HEK293 (cell line): ENCODE results near the gene CLEC16A.

Source experiments
- CTCF ChIA-PET: fragments of 350-600 bp; formaldehyde crosslinking; extraction: SDS; loops from one replicate; lab custom pipeline; 2021; ENCODE audit warnings: antibody characterized with exemption; lab: Yijun Ruan, JAX
- POLR2A ChIA-PET: fragments of 300-600 bp; formaldehyde crosslinking; extraction: SDS; loops from one replicate; lab custom pipeline; 2020; ENCODE audit warnings: antibody characterized with exemption, inconsistent platforms; lab: Yijun Ruan, JAX
- H3K27ac ChIP-seq: fragments of 200-500 bp; sonication (Bioruptor generic); 2 replicates; pipeline ENCODE4 v1.5.1; 2014; ENCODE audit warnings: low read depth, low read length, control low read depth, inconsistent platforms; ENCODE audit errors: extremely low read depth
- H3K36me3 ChIP-seq, 2 experiments: fragments of 200-500 bp in 1 of 2; sonication (Bioruptor generic) in 1 of 2; 1 replicate in 1 of 2; 2 replicates in 1 of 2; pipeline ENCODE4 v1.5.1; 2014 to 2017; ENCODE audit warnings: inconsistent platforms in 2 of 2, low read length in 2 of 2; ENCODE audit not compliant: control insufficient read depth in 2 of 2, insufficient read depth in 1 of 2
- H3K4me1 ChIP-seq: fragments of 200-500 bp; sonication (Bioruptor generic); 2 replicates; pipeline ENCODE4 v1.5.1; 2014; ENCODE audit warnings: mild to moderate bottlenecking, low read length, inconsistent platforms; ENCODE audit not compliant: control insufficient read depth, insufficient read depth
- H3K4me3 ChIP-seq: 2 replicates; pipeline ENCODE4 v1.5.1; 2011; ENCODE audit warnings: low read depth, mild to moderate bottlenecking, control low read depth, low read length, moderate library complexity
- H3K9me3 ChIP-seq: fragments of 200-500 bp; sonication (Bioruptor generic); 2 replicates; pipeline ENCODE4 v1.5.1; 2014; ENCODE audit warnings: low read depth, low read length, inconsistent platforms; ENCODE audit not compliant: control insufficient read depth, insufficient read depth
- BCL11B ChIP-seq: fragments of 450-650 bp; formaldehyde crosslinking; IDR thresholded peaks from 2 replicates; pipeline ENCODE4 v1.5.1; 2016; ENCODE audit warnings: low read depth, missing biosample characterization, missing genetic modification characterization
- EGR2 ChIP-seq: fragments of 450-650 bp; formaldehyde crosslinking; IDR thresholded peaks from 2 replicates; pipeline ENCODE4 v1.5.1; 2016; ENCODE audit warnings: low read depth, missing biosample characterization, missing genetic modification characterization
- GFI1B ChIP-seq: fragments of 450-650 bp; formaldehyde crosslinking; IDR thresholded peaks from 2 replicates; pipeline ENCODE4 v1.5.1; 2016; ENCODE audit warnings: missing biosample characterization, missing genetic modification characterization
- GLI2 ChIP-seq: fragments of 450-650 bp; formaldehyde crosslinking; IDR thresholded peaks from 2 replicates; pipeline ENCODE4; 2017; ENCODE audit warnings: missing biosample characterization, missing genetic modification characterization, low read depth, borderline replicate concordance
- HOXD13 ChIP-seq: sonication (generic); formaldehyde crosslinking; IDR thresholded peaks from 2 replicates; pipeline ENCODE4 v1.8.0; 2022; ENCODE audit warnings: missing genetic modification reagents, borderline replicate concordance
- MEIS1 ChIP-seq: sonication (generic); formaldehyde crosslinking; IDR thresholded peaks from 2 replicates; pipeline ENCODE4 v1.8.1; 2022; ENCODE audit warnings: missing genetic modification reagents, mild to moderate bottlenecking, borderline replicate concordance
- SP2 ChIP-seq: fragments of 450-650 bp; formaldehyde crosslinking; IDR thresholded peaks from 2 replicates; pipeline ENCODE4 v1.5.1; 2016; ENCODE audit warnings: missing biosample characterization, missing genetic modification characterization
- ZBTB48 ChIP-seq: fragments of 450-650 bp; formaldehyde crosslinking; IDR thresholded peaks from 2 replicates; pipeline ENCODE4 v1.5.1; 2016; ENCODE audit warnings: missing biosample characterization, missing genetic modification characterization
- ZFHX2 ChIP-seq: fragments of 450-650 bp; formaldehyde crosslinking; conservative IDR thresholded peaks from 2 replicates; pipeline ENCODE4 v1.5.1; 2016; ENCODE audit warnings: missing biosample characterization, missing genetic modification characterization
- ZNF248 ChIP-seq: fragments of 450-650 bp; formaldehyde crosslinking; IDR thresholded peaks from 2 replicates; pipeline ENCODE4 v1.5.1; 2017; ENCODE audit warnings: missing biosample characterization, missing genetic modification characterization
- ZNF335 ChIP-seq: fragments of 450-650 bp; formaldehyde crosslinking; conservative IDR thresholded peaks from 2 replicates; pipeline ENCODE4 v1.5.1; 2016; ENCODE audit warnings: missing biosample characterization, missing genetic modification characterization
- ZNF350 ChIP-seq: fragments of 450-650 bp; formaldehyde crosslinking; IDR thresholded peaks from 2 replicates; pipeline ENCODE4 v1.5.0; 2017; ENCODE audit warnings: missing biosample characterization, mild to moderate bottlenecking, missing genetic modification characterization
- ZNF37A ChIP-seq: fragments of 450-650 bp; IDR thresholded peaks from 2 replicates; pipeline ENCODE4 v1.5.1; 2018; ENCODE audit warnings: missing biosample characterization, missing genetic modification characterization
- ZNF426 ChIP-seq: fragments of 450-650 bp; formaldehyde crosslinking; IDR thresholded peaks from 2 replicates; pipeline ENCODE4 v1.5.1; 2017; ENCODE audit warnings: missing biosample characterization, missing genetic modification characterization, mild to moderate bottlenecking, inconsistent platforms, moderate library complexity
- ZNF48 ChIP-seq: fragments of 450-650 bp; formaldehyde crosslinking; IDR thresholded peaks from 2 replicates; pipeline ENCODE4 v1.5.1; 2016; ENCODE audit warnings: missing biosample characterization, missing genetic modification characterization
- ZNF600 ChIP-seq: fragments of 450-650 bp; formaldehyde crosslinking; IDR thresholded peaks from 2 replicates; pipeline ENCODE4 v1.5.1; 2016; ENCODE audit warnings: missing biosample characterization, missing genetic modification characterization
- ZNF654 ChIP-seq: fragments of 450-650 bp; formaldehyde crosslinking; IDR thresholded peaks from 2 replicates; pipeline ENCODE4 v1.5.1; 2016; ENCODE audit warnings: low read depth, missing biosample characterization, missing genetic modification characterization
- ZSCAN16 ChIP-seq: fragments of 450-650 bp; formaldehyde crosslinking; IDR thresholded peaks from 2 replicates; pipeline ENCODE4 v1.5.1; 2016; ENCODE audit warnings: missing biosample characterization, missing genetic modification characterization
- TF ChIP-seq, protein P1 (sequence below): fragments of 450-650 bp; formaldehyde crosslinking; IDR thresholded peaks from 2 replicates; pipeline ENCODE4 v1.5.1; 2016; ENCODE audit warnings: missing biosample characterization, missing genetic modification characterization
- TF ChIP-seq, protein P2 (sequence below): fragments of 450-650 bp; formaldehyde crosslinking; IDR thresholded peaks from 2 replicates; pipeline ENCODE4 v1.5.1; 2017; ENCODE audit warnings: missing biosample characterization, missing genetic modification characterization
- TF ChIP-seq, protein P3 (sequence below): fragments of 450-650 bp; formaldehyde crosslinking; IDR thresholded peaks from 2 replicates; pipeline ENCODE4 v1.5.1; 2016; ENCODE audit warnings: missing biosample characterization, missing genetic modification characterization

CLEC16A gene

DNA sequence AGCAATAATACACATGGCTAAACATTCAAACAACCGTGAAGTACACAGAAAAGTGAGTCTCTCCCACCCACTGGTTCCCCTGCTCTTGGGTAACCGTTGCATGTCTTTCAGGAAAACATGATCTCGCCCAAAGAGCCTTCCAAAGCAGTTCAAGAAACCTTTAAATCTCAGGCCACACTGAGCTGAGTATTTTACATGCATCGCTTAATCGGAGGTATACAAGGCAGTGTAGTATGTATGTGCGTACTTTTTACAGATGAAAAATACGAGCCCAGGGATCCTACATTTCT lies 1.4 kb upstream of the CLEC16A start:
- peaks cover 13% of the 10 kb centered on the region for H3K4me1 ChIP-seq
- CTCF ChIA-PET, result no interaction called here
- no peak for TF ChIP-seq ZNF335 (tag by site-specific recombination)
- no peak for TF ChIP-seq ZNF350 (tag by site-specific recombination)
- no peak for TF ChIP-seq BCL11B (tag by site-specific recombination)
- TF ChIP-seq, protein P1, sequence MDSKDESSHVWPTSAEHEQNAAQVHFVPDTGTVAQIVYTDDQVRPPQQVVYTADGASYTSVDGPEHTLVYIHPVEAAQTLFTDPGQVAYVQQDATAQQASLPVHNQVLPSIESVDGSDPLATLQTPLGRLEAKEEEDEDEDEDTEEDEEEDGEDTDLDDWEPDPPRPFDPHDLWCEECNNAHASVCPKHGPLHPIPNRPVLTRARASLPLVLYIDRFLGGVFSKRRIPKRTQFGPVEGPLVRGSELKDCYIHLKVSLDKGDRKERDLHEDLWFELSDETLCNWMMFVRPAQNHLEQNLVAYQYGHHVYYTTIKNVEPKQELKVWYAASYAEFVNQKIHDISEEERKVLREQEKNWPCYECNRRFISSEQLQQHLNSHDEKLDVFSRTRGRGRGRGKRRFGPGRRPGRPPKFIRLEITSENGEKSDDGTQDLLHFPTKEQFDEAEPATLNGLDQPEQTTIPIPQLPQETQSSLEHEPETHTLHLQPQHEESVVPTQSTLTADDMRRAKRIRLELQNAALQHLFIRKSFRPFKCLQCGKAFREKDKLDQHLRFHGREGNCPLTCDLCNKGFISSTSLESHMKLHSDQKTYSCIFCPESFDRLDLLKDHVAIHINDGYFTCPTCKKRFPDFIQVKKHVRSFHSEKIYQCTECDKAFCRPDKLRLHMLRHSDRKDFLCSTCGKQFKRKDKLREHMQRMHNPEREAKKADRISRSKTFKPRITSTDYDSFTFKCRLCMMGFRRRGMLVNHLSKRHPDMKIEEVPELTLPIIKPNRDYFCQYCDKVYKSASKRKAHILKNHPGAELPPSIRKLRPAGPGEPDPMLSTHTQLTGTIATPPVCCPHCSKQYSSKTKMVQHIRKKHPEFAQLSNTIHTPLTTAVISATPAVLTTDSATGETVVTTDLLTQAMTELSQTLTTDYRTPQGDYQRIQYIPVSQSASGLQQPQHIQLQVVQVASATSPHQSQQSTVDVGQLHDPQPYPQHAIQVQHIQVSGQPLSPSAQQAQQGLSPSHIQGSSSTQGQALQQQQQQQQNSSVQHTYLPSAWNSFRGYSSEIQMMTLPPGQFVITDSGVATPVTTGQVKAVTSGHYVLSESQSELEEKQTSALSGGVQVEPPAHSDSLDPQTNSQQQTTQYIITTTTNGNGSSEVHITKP (tag by site-specific recombination), result peak; percentile 65
- no peak for TF ChIP-seq ZNF654 (tag by site-specific recombination)
- no peaks in the 10 kb centered on the region for H3K9me3 ChIP-seq
- no peak overlapping the region for H3K4me3 ChIP-seq
- H3K27ac ChIP-seq, result peak overlapping the region; percentile 64; the same call in 1 of the 2 replicates
- POLR2A ChIA-PET, result interaction anchor here (1.3 kb wide), 1 partner anchor 199 kb away, joined by 13 read pairs; the partner anchor contains the start of gene NUBP1
- H3K36me3 ChIP-seq, result peaks cover 0 to 25% of the 10 kb centered on the region in 2 experiments; a peak in 1 of 3 replicates

DNA sequence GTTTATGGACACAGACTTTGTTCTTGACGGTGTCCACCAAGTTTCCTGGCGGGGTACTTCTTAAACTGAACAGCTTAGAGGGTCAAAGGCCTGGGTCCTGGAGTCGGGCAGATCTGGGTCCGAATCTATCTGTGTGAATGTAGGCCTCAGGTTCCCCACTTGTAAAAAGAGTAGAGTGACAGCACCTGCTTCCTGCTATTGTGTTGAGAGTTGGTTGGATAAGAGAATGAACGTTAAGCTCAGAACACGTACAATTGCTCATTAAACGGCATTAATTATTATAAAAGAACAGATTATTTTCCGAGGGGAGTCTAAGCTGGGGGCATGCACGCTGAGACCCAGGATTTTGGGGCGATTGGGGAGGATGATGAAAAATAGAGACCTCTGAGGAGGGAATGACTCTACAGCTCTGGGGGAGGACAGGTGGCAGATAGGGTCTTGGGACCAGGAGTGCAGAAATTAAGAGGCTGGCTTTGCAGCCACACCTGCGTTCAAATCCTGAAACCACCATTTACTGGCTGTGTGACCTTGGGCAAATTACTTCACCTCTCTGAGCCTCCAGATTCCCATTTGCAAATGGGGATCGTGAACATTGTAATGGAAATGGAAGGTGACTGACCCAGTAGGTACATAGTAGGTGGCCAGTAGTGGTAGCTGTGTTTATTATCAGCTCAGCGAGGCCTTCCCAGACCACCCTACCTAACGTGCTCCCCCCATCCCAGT lies 862 bp downstream of the CLEC16A start:
- H3K4me3 ChIP-seq, result peak overlapping the region; percentile 91
- H3K36me3 ChIP-seq, result peaks cover 0 to 3% of the 10 kb centered on the region in 2 experiments; a peak in 1 of 3 replicates
- H3K9me3 ChIP-seq, result no peaks in the 10 kb centered on the region
- H3K27ac ChIP-seq, result no peak overlapping the region; the same call in 1 of the 2 replicates
- TF ChIP-seq SP2 (tag by site-specific recombination), result no peak
- TF ChIP-seq, protein P2, sequence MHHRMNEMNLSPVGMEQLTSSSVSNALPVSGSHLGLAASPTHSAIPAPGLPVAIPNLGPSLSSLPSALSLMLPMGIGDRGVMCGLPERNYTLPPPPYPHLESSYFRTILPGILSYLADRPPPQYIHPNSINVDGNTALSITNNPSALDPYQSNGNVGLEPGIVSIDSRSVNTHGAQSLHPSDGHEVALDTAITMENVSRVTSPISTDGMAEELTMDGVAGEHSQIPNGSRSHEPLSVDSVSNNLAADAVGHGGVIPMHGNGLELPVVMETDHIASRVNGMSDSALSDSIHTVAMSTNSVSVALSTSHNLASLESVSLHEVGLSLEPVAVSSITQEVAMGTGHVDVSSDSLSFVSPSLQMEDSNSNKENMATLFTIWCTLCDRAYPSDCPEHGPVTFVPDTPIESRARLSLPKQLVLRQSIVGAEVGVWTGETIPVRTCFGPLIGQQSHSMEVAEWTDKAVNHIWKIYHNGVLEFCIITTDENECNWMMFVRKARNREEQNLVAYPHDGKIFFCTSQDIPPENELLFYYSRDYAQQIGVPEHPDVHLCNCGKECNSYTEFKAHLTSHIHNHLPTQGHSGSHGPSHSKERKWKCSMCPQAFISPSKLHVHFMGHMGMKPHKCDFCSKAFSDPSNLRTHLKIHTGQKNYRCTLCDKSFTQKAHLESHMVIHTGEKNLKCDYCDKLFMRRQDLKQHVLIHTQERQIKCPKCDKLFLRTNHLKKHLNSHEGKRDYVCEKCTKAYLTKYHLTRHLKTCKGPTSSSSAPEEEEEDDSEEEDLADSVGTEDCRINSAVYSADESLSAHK (tag by site-specific recombination), result peak; percentile 53; the same call in 1 of the 2 replicates
- TF ChIP-seq ZNF426 (tag by site-specific recombination), result no peak
- TF ChIP-seq, all 188 proteins: peak for 1
- H3K4me1 ChIP-seq, result peaks cover 23% of the 10 kb centered on the region
- ChIA-PET CTCF (interaction anchor here (0.8 to 8.0 kb wide), 4 partner anchors 9 to 413 kb away, joined by 3 to 72 read pairs (median 8); no protein-coding TSS in a partner anchor), POLR2A (interaction anchor here (1.7 to 1.8 kb wide), 2 partner anchors 8 to 311 kb away, joined by 5 to 6 read pairs; partner anchors contain the start of gene SOCS1)

- H3K4me1 ChIP-seq, result peaks cover 19% of the 10 kb centered on the region
- H3K36me3 ChIP-seq, result no peaks in the 10 kb centered on the region
- ChIA-PET CTCF (interaction anchor here (0.6 to 8.0 kb wide), 3 partner anchors 16 to 450 kb away, joined by 3 to 72 read pairs (median 3); no protein-coding TSS in a partner anchor), POLR2A (no interaction called here)
- no peak overlapping the region for H3K27ac ChIP-seq
- H3K4me3 ChIP-seq, result no peak overlapping the region; the same call in 1 of the 2 replicates
- H3K9me3 ChIP-seq, result no peaks in the 10 kb centered on the region
- TF ChIP-seq ZNF37A (tag by site-specific recombination) (no peak), ZSCAN16 (no peak), ZFHX2 (tag by site-specific recombination) (peak; percentile 71), ZNF248 (no peak), GFI1B (no peak), EGR2 (tag by site-specific recombination) (peak; percentile 83), HOXD13 (CRISPR knock-in tag) (no peak), ZBTB48 (tag by site-specific recombination) (no peak), ZNF48 (tag by site-specific recombination) (no peak), ZNF600 (tag by site-specific recombination) (peak; percentile 41; the same call in 1 of the 2 replicates), MEIS1 (no peak), GLI2 (tag by site-specific recombination) (no peak)
- TF ChIP-seq, protein P3, sequence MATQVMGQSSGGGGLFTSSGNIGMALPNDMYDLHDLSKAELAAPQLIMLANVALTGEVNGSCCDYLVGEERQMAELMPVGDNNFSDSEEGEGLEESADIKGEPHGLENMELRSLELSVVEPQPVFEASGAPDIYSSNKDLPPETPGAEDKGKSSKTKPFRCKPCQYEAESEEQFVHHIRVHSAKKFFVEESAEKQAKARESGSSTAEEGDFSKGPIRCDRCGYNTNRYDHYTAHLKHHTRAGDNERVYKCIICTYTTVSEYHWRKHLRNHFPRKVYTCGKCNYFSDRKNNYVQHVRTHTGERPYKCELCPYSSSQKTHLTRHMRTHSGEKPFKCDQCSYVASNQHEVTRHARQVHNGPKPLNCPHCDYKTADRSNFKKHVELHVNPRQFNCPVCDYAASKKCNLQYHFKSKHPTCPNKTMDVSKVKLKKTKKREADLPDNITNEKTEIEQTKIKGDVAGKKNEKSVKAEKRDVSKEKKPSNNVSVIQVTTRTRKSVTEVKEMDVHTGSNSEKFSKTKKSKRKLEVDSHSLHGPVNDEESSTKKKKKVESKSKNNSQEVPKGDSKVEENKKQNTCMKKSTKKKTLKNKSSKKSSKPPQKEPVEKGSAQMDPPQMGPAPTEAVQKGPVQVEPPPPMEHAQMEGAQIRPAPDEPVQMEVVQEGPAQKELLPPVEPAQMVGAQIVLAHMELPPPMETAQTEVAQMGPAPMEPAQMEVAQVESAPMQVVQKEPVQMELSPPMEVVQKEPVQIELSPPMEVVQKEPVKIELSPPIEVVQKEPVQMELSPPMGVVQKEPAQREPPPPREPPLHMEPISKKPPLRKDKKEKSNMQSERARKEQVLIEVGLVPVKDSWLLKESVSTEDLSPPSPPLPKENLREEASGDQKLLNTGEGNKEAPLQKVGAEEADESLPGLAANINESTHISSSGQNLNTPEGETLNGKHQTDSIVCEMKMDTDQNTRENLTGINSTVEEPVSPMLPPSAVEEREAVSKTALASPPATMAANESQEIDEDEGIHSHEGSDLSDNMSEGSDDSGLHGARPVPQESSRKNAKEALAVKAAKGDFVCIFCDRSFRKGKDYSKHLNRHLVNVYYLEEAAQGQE (tag by site-specific recombination), result no peak
Measured at GRCh38 chr16:10946308-10946707, 1.9 kb downstream of the CLEC16A start.
